ENCODE measurements around the gene MYOCOS. TPM values are rescaled to one million over a fixed set of nuclear protein-coding genes. Genes with fewer than 3 reads are reported as not detected.
A peak's percentile ranks its signal among the peaks of the same experiment; 100 is the strongest.

MYOCOS gene
- polyA plus RNA-seq, 6 donors from 2014 or later = not detected

DNA sequence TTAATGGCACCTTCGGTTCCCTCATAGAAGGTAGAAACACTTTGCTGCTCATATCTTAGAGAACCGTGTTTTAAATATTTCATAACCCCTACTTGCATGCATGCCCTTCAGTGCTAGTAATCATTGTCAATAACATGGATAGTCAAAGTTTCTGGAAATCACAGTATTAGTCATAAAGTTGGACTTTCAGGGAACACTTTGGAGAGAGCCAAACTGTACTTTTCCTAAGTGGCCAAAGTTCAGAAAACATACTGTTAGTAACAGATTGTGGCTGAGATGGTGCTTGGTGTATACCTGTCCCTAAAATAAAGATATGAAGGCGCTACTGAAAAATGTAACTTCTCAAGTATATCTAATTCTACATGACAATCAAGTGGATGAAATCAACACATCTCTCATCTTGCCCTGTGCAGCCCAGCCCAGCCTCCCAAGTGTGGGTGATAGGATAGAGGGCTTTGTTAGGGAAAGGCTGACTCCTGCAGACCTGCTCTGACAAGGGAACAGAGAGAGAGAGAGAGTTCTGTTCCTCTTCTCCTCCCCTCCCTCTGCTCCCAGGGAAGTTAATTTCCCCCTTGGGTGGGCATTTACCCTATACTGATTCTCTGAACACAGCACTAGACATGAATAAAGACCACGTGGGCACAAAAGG, 16.0 kb downstream of the MYOCOS start:
- ATAC-seq (ENCODE audit: low read depth in 2 of 2) = no peak
- Mint-ChIP-seq H3K9me3 (no peaks in the 10 kb centered on the region), H3K4me1 (peaks cover 0 to 2% (median 0%) of the 10 kb centered on the region in 3 donors), H3K27me3 (peaks cover 0 to 4% (median 0%) of the 10 kb centered on the region in 3 donors), H3K36me3 (no peaks in the 10 kb centered on the region), H3K27ac (peak overlapping the region in 1 of 6 donors; percentile 61), H3K4me3 (no peak overlapping the region)
- no peak for DNase-seq

DNA sequence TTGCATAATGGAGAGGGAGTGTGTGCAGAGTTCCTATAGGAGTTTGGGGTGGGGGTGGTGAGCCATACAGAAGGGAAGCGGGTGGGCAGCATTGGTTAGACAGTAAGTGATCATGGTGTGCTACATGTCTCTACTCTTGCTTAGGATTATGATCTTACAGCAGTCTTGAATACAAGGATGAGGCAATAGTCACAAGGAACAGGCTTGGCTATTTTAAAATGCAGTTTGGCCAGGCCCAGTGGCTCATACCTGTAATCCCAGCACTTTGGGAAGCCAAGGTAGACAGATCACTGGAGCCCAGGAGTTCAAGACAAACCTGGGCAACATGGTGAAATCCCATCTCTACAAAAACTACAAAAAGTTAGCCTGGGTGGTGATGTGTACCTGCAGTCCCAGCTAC, 18.2 kb downstream of the MYOCOS start:
- Mint-ChIP-seq H3K4me3 (no peak overlapping the region), H3K36me3 (no peaks in the 10 kb centered on the region), H3K27ac (no peak overlapping the region), H3K9me3 (no peaks in the 10 kb centered on the region), H3K4me1 (peaks cover 5 to 6% (median 6%) of the 10 kb centered on the region in 3 donors), H3K27me3 (peaks cover 0 to 4% (median 0%) of the 10 kb centered on the region in 3 donors)
- DNase-seq (no peak), ATAC-seq (ENCODE audit: low read depth in 2 of 2) (no peak)

DNA sequence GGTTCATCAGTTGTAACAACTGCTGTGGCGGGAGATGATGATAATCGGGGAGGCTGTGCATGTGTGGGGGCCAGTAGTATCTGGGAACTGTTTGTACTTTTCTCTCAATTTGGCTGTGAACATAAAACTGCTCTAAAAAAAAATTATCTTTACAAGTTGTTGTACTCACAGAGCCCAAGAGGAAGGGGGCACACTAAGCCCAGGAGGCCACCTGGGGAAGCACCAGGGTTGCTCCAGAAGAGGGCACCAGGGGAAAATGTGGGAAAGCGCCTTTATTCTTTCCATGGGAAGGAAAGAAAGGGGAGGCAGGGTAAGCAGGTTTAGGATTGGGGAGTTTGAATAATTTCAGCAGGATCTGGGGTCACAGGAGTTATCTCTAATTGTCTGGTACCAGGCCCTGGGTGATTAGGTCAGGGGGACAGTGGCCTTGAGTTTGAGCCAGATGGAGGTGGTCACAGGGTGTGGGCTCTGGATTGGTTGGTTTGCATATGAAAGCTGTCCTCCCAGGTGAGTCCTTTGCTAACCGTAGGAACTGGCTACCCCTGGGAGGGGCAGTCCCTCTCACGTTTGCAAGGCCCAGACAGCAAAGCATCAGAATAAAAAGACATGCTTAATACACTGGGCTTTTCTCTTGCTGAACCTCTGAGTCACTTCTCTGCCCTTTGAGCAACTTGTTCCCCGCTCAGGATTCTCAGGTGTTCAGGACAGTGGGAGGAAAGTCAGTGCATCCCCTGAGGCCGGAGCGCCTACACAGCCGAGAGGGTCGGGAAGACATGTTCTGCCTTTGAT, 19.2 kb downstream of the MYOCOS start:
- no peak overlapping the region for H3K4me3 Mint-ChIP-seq
- H3K27me3 Mint-ChIP-seq = peaks cover 0 to 11% (median 0%) of the 10 kb centered on the region in 3 donors

DNA sequence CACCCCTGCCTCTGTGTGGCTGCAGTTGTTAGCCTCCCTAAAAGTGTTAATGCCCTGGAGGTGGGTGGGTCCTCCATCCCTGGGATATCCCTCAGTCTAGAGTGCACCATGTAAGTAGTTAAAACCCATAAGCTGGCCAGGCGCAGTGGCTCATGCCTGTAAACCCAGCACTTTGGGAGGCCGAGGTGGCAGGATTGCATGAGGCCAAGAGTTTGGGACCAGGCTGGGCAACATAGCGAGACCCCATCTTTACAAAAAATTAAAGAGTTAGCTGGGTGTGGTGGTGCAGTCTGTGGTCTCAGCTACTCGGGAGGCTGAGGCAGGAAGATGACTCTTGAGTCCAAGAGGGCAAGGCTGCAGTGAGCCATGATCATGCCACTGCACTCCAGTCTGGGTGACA, 20.2 kb downstream of the MYOCOS start:
- no peak for DNase-seq
- Mint-ChIP-seq H3K4me3 (no peak overlapping the region), H3K36me3 (no peaks in the 10 kb centered on the region), H3K4me1 (peaks cover 6 to 10% (median 7%) of the 10 kb centered on the region in 3 donors), H3K27ac (no peak overlapping the region), H3K27me3 (peaks cover 0 to 11% (median 0%) of the 10 kb centered on the region in 3 donors), H3K9me3 (no peaks in the 10 kb centered on the region)
- no peak for ATAC-seq (ENCODE audit: low read depth in 2 of 2)

More for the DNA sequence above, 19.2 kb downstream of the MYOCOS start:
- H3K36me3 Mint-ChIP-seq = no peaks in the 10 kb centered on the region
- H3K27ac Mint-ChIP-seq = peak overlapping the region in 2 of 6 donors; percentile 1 to 20
- peaks cover 6 to 10% (median 7%) of the 10 kb centered on the region in 3 donors for H3K4me1 Mint-ChIP-seq
- DNase-seq (no peak), ATAC-seq (ENCODE audit: low read depth in 2 of 2) (no peak)
- H3K9me3 Mint-ChIP-seq = no peaks in the 10 kb centered on the region

DNA sequence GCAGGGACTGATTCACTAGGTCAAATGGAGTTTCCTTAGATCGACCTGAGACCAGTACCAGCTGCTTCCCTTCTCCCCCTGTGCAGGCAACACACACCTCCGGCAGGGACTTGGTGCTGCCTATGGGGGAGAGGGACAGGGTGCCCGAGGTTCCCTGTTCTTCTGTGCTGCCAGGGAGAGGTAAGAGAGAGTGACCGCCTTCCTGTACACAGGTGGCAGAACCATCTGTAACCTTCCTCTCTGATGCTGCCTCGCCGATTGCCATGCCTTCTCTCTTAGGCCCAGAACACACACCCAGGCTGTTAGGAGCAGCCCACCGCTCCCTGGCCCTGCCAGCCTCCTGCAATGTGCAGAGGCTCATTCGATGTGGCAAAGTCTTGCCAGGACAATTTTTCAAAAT, 21.1 kb downstream of the MYOCOS start:
- Mint-ChIP-seq H3K4me3 (peak overlapping the region in 1 of 8 donors; percentile 57), H3K4me1 (peaks cover 6 to 10% (median 7%) of the 10 kb centered on the region in 3 donors), H3K27ac (no peak overlapping the region), H3K9me3 (no peaks in the 10 kb centered on the region), H3K27me3 (peaks cover 0 to 11% (median 0%) of the 10 kb centered on the region in 3 donors), H3K36me3 (no peaks in the 10 kb centered on the region)
- DNase-seq (no peak), ATAC-seq (ENCODE audit: low read depth in 2 of 2) (no peak)

DNA sequence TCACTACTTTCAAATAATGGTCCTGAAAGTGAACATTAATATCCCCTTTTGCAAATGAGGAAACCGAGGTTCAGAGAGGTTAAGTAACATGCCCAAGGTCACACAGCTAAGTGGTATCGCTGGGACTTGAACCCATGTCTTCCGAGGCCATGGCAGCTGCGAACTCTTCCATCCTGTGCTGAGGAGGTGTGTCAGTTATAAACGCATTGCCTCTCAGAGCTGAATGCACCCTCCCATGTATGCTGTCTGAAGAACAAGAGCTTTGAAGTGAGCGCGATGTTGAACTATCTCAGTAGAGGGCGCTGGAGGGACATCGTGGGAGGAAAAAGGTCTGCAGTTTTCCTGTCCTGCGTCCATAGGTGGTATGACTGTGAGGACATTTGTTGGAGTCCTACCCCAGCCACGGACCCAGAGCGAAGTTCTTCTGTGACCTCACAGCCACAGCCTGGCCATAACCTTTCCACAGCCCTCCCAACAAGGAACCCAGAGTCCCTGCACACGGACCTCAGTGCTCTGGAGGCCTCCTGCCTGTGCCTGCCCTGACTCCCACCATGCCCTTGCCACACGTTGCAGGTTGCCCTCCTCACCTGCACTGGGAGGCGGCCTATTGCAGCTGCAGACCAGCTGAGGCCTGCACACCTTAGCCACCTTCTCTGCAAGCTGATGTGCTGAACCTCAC, 22.9 kb downstream of the MYOCOS start:
- H3K27me3 Mint-ChIP-seq = peaks cover 0 to 11% (median 0%) of the 10 kb centered on the region in 3 donors

DNA sequence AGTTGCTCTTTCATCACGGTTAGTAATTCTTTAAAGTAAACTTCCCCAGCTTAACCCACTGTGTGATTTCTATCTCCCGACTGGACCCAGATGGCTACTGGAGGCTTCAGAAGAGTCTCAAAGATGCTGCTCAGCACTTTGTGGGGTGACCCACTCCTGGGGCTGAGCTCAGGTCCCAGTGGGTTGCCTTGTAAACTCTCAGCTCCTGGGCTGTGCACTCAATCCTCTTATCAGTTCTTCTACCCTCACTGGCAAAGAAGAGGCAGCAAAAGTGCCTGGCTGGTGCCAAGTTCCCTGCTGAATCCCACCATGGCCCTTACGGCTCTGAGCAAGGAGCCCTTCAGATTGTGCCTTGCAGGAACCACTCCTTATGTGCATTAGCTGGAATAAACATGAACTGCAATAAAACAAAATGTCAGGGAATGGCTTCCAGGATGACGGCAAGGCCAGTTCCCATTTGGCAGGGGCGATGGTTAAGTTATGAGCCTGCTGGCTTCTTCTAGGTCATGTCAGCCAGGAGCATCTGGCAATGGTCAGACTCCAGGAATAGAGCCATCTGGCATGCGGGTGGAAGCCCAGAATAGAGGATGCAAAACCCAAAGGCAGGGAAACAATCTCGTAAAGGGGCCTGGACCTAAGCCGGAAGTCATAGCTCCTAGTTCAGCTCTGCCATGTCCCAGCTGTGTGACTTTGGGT, 23.7 kb downstream of the MYOCOS start:
- Mint-ChIP-seq H3K9me3 (no peaks in the 10 kb centered on the region), H3K27ac (peak overlapping the region in 1 of 6 donors; percentile 78), H3K4me3 (peak overlapping the region in 1 of 8 donors; percentile 1), H3K4me1 (peaks cover 6 to 10% (median 7%) of the 10 kb centered on the region in 3 donors), H3K27me3 (peaks cover 0 to 11% (median 0%) of the 10 kb centered on the region in 3 donors), H3K36me3 (no peaks in the 10 kb centered on the region)
- DNase-seq = no peak
- ATAC-seq (ENCODE audit: low read depth in 2 of 2) = no peak

More for the DNA sequence above, 22.9 kb downstream of the MYOCOS start:
- ATAC-seq (ENCODE audit: low read depth in 2 of 2) (no peak), DNase-seq (peak; percentile 13)
- Mint-ChIP-seq H3K27ac (peak overlapping the region in 2 of 6 donors; percentile 61 to 66), H3K9me3 (no peaks in the 10 kb centered on the region), H3K36me3 (no peaks in the 10 kb centered on the region), H3K4me1 (peaks cover 6 to 10% (median 7%) of the 10 kb centered on the region in 3 donors), H3K4me3 (peak overlapping the region in 2 of 8 donors; percentile 1 to 15)

DNA sequence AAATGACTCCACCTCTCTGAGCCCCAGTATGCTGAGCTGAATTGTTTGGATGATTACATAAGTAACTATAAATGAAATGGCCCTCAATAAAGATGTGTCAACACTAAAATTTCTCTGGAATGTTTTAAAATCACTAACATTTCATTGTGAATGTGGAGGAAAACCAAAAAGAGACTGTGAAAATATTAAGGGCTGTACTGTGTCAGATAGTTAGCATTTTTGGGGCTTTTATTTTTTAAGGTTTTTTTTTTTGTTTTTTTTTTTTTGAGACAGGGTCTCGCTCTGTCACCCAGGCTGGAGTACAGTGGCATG, 24.2 kb downstream of the MYOCOS start:
- peaks cover 0 to 11% (median 0%) of the 10 kb centered on the region in 3 donors for H3K27me3 Mint-ChIP-seq
- H3K9me3 Mint-ChIP-seq = no peaks in the 10 kb centered on the region
- H3K4me3 Mint-ChIP-seq = no peak overlapping the region
- peaks cover 6 to 10% (median 7%) of the 10 kb centered on the region in 3 donors for H3K4me1 Mint-ChIP-seq
- ATAC-seq (ENCODE audit: low read depth in 2 of 2) (no peak), DNase-seq (no peak)
- H3K36me3 Mint-ChIP-seq = no peaks in the 10 kb centered on the region
- H3K27ac Mint-ChIP-seq = no peak overlapping the region

DNA sequence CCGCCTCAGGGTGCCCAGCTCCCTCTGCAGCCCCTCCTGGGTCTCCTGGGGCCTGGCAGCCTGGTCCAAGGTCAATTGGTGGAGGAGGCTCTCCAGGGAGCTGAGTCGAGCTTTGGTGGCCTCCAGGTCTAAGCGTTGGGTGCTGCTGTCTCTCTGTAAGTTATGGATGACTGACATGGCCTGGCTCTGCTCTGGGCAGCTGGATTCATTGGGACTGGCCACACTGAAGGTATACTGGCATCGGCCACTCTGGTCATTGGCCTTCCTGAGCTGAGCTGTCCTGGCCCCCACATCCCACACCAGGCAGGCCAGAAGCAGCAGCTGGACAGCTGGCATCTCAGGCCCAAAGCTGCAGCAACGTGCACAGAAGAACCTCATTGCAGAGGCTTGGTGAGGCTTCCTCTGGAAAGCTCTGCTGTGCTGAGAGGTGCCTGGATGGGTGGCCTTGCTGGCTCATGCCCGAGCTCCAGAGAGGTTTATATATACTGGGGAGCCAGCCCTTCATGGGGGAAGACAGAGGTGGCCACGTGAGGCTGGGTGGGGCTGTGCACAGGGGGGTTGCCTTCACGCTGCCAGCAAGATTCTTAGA, 30.3 kb downstream of the MYOCOS start, which contains the start of gene MYOC:
Gene MYOC, minus strand, starts transcription at position 455 of the 589 bp plus-strand sequence. Its CDS starts 77 bp downstream, at position 378.
- Mint-ChIP-seq H3K4me3 (no peak within 1 kb of the TSS), H3K9me3 (no peaks in the 10 kb centered on the region), H3K36me3 (no peaks in the 10 kb centered on the region), H3K27ac (no peak within 1 kb of the TSS), H3K4me1 (peaks cover 8 to 15% (median 11%) of the 10 kb centered on the region in 3 donors), H3K27me3 (peaks cover 18 to 38% (median 30%) of the 10 kb centered on the region in 3 donors)
- no peak for DNase-seq
- ATAC-seq (ENCODE audit: low read depth in 2 of 2) = no peak

DNA sequence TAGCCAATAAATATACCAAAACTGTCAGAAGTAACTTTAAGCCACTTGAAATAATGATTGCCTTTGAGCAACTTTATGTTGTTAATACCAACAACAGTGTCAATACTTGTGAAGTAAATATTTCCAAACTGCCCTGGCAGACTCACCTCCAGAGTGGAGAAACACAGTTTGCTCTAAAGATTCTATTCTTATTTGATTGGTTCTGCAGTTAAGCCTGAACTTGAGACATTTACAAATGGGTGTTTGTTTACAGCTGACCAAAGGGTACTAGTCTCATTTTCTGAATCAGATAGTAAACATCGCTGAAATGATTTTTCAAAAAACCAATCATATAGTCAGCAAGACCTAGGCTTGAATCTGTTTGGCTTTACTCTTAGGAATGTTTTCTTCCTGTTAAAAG, 31.8 kb downstream of the MYOCOS start:
- Mint-ChIP-seq H3K27me3 (peaks cover 18 to 43% (median 35%) of the 10 kb centered on the region in 3 donors), H3K9me3 (no peaks in the 10 kb centered on the region), H3K4me3 (no peak overlapping the region), H3K4me1 (peaks cover 8 to 15% (median 11%) of the 10 kb centered on the region in 3 donors), H3K27ac (no peak overlapping the region), H3K36me3 (peaks cover 0 to 3% of the 10 kb centered on the region in 2 donors)
- DNase-seq (no peak), ATAC-seq (ENCODE audit: low read depth in 2 of 2) (no peak)

DNA sequence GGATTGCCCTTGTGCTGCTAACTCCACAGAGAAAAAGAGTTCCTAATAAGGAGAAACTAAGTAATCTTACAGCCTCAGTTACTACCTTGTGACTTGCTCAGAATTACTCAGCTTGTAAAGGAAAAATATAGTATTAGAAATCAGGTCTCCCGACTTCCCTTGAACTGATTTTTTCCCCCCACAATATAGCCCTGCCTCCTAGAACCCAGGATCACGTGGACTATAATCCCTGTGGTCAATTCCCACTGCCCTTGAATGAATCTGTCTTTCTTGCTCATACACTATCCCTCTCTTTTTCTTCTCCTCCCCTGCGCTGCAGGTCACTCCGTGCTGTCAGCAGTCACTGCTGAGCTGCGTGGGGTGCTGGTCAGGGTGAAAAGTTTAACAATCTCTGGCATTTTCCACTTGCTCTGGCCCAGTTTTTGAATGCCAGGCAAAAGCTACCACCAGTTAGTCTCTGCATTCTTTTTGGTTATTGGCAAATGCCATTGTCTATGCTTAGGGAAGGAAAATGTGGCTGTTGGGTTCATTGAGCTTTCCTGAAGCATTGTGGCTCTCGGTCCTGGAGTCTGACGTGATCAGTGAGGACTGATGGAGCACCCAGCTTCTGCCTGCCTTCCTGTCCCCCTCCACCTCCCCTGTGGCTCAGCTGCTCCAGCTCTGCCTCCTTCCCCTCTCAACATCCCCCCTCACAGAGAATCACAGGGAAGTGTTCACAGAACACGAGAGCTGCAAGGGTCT, 32.3 kb downstream of the MYOCOS start:
- Mint-ChIP-seq H3K27ac (peak overlapping the region in 1 of 6 donors; percentile 17), H3K4me1 (peaks cover 8 to 15% (median 11%) of the 10 kb centered on the region in 3 donors), H3K36me3 (peaks cover 0 to 3% of the 10 kb centered on the region in 2 donors), H3K4me3 (no peak overlapping the region), H3K9me3 (no peaks in the 10 kb centered on the region), H3K27me3 (peaks cover 18 to 43% (median 35%) of the 10 kb centered on the region in 3 donors)
- ATAC-seq (ENCODE audit: low read depth in 2 of 2) (no peak), DNase-seq (no peak)

Data from naive B cell (primary cell).